Rectal smooth muscle tissue (tissue), 1 donor: ENCODE results near the gene RBMS1.
A peak's percentile ranks its signal among the peaks of the same experiment; 100 is the strongest.

ENCODE experiments used
- H3K27ac ChIP-seq: one replicate; pipeline ENCODE4 v1.7.0; 2013; ENCODE audit warnings: low read depth, low read length, inconsistent platforms
- H3K27me3 ChIP-seq: one replicate; pipeline ENCODE4 v1.7.0; 2013; ENCODE audit warnings: low read length; ENCODE audit not compliant: control insufficient read depth, insufficient read depth
- H3K36me3 ChIP-seq: one replicate; pipeline ENCODE4 v1.7.0; 2013; ENCODE audit warnings: low read length; ENCODE audit not compliant: control insufficient read depth, insufficient read depth
- H3K4me1 ChIP-seq: one replicate; pipeline ENCODE4 v1.7.0; 2013; ENCODE audit warnings: low read length; ENCODE audit not compliant: control insufficient read depth, insufficient read depth
- H3K4me3 ChIP-seq: one replicate; pipeline ENCODE4 v1.7.0; 2013; ENCODE audit warnings: low read length
- H3K9ac ChIP-seq: one replicate; pipeline ENCODE4 v1.7.0; 2013; ENCODE audit warnings: low read length

RBMS1 gene

GRCh38 chr2:160282063-160282580 is 211.5 kb downstream of the RBMS1 start:
- no peaks in the 10 kb centered on the region for H3K27me3 ChIP-seq
- peaks cover 7% of the 10 kb centered on the region for H3K4me1 ChIP-seq
- H3K27ac ChIP-seq = no peak overlapping the region
- no peak overlapping the region for H3K4me3 ChIP-seq
- H3K36me3 ChIP-seq = peaks cover 7% of the 10 kb centered on the region
- no peak overlapping the region for H3K9ac ChIP-seq

GRCh38 chr2:160281213-160281612 is 212.4 kb downstream of the RBMS1 start:
- H3K9ac ChIP-seq = no peak overlapping the region
- no peak overlapping the region for H3K4me3 ChIP-seq
- peaks cover 7% of the 10 kb centered on the region for H3K4me1 ChIP-seq
- H3K27me3 ChIP-seq = no peaks in the 10 kb centered on the region
- peaks cover 13% of the 10 kb centered on the region for H3K36me3 ChIP-seq
- no peak overlapping the region for H3K27ac ChIP-seq

DNA sequence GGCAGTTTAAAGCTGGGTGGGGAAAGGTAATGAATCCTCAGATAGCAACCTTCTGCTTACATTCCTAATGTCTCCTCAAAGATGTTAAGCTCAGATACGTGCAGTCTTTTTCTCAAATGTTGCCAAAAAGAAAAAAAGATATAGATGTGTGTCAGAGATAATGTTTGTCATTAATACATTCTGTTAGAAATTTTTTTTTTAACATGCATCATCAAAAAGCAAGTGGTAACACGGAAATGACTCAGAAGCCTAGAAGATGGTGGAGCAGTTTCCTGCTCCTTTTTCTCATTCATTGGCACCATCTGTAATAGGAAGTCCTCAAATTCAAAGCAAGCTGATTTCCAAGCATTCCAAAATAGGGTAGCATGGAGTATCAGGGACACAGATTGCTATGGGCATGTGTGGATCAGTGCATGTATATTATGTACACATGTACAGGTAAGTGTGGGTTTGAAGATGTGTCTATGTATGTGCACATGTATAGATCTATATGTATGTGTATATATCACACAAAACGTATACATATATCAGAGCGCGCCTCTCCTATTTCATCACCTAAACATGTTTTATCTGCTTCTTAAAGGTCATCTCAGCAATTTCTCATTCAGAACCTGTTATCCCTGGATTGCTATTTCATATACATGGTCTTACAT is 213.7 kb downstream of the RBMS1 start:
- Histone ChIP-seq H3K36me3 (peaks cover 13% of the 10 kb centered on the region), H3K4me3 (no peak overlapping the region), H3K9ac (no peak overlapping the region), H3K4me1 (peaks cover 7% of the 10 kb centered on the region), H3K27ac (peak overlapping the region; percentile 14), H3K27me3 (no peaks in the 10 kb centered on the region)

DNA sequence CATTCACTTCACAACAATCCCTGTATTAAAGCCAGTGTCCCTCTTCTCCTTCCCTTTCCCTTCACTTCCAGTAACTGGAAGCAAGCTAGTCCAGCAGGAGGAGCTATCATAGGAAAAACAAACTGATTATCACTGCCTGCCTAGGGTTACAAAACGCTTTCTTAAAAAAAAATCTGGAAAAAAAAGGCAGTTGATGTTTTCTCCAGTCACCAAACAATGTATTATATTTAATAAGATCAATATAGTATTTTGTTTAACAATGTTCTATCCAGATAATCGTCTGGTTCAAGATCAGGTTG is 214.8 kb downstream of the RBMS1 start:
- peaks cover 7% of the 10 kb centered on the region for H3K4me1 ChIP-seq
- H3K27ac ChIP-seq = no peak overlapping the region
- H3K9ac ChIP-seq = no peak overlapping the region
- no peak overlapping the region for H3K4me3 ChIP-seq
- H3K27me3 ChIP-seq = no peaks in the 10 kb centered on the region
- peaks cover 13% of the 10 kb centered on the region for H3K36me3 ChIP-seq

DNA sequence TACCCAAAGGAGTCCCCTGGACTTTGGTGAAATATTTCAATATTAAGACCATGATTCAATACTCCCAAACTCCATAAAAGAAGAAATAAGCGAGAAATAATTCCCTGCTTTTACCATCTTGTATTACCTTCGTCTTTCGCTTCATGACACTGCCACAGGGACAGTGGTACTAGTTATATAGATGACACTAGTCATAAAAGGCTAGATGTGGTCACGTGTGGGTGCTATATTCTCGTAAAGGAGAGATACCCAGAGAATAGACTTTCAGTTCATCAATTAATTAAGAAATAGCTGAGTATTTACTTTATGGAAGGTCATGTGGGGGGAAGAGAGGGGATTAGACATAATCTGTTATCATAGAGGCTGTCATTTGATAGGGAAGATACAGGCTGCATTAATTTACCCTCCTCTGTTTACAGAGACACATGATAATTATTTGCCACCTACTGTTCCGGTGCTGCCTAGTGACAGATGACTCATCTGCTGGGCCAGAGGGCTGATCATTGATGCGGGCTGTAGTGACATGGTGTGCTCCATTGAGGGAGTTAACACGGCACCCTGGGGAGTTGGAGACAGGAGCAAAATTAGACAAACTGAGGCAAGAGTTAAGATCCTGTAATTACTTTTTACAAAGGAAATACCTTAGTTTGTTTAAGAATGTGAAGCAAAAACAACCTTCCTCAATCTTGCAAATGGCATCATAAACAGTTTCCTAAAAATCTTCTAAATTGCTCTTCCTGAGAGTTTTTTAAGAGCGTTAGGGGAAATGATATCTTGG is 215.3 kb downstream of the RBMS1 start:
- Histone ChIP-seq H3K27me3 (no peaks in the 10 kb centered on the region), H3K9ac (no peak overlapping the region), H3K27ac (peak overlapping the region; percentile 14), H3K4me3 (no peak overlapping the region), H3K4me1 (peaks cover 7% of the 10 kb centered on the region), H3K36me3 (peaks cover 13% of the 10 kb centered on the region)

DNA sequence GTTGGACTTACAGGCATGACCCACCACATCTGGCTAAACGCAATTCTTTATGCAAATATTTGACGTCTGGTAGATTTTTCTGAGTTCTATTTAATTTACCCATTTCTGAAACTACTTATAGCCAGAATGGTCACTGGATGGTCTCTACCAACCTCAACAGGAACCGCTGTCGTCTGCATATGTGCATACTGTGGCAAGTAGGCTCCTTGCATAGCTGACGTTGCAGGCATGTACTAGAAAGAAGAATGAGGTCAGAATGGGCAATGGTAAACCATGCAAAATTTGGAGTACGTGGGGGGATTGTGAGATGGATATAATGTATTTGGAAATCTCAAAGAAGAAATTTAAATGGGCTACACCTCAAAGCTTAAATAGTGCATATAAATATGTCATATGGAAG is 216.5 kb downstream of the RBMS1 start:
- Histone ChIP-seq H3K9ac (no peak overlapping the region), H3K36me3 (peaks cover 13% of the 10 kb centered on the region), H3K4me3 (no peak overlapping the region), H3K27me3 (no peaks in the 10 kb centered on the region), H3K27ac (no peak overlapping the region), H3K4me1 (peaks cover 7% of the 10 kb centered on the region)

- H3K4me3 ChIP-seq = no peak overlapping the region
- H3K27ac ChIP-seq = no peak overlapping the region
- no peak overlapping the region for H3K9ac ChIP-seq
- no peaks in the 10 kb centered on the region for H3K27me3 ChIP-seq
- peaks cover 13% of the 10 kb centered on the region for H3K4me1 ChIP-seq
- peaks cover 13% of the 10 kb centered on the region for H3K36me3 ChIP-seq
Observed at GRCh38 chr2:160275656-160276055, 218.0 kb downstream of the RBMS1 start.

DNA sequence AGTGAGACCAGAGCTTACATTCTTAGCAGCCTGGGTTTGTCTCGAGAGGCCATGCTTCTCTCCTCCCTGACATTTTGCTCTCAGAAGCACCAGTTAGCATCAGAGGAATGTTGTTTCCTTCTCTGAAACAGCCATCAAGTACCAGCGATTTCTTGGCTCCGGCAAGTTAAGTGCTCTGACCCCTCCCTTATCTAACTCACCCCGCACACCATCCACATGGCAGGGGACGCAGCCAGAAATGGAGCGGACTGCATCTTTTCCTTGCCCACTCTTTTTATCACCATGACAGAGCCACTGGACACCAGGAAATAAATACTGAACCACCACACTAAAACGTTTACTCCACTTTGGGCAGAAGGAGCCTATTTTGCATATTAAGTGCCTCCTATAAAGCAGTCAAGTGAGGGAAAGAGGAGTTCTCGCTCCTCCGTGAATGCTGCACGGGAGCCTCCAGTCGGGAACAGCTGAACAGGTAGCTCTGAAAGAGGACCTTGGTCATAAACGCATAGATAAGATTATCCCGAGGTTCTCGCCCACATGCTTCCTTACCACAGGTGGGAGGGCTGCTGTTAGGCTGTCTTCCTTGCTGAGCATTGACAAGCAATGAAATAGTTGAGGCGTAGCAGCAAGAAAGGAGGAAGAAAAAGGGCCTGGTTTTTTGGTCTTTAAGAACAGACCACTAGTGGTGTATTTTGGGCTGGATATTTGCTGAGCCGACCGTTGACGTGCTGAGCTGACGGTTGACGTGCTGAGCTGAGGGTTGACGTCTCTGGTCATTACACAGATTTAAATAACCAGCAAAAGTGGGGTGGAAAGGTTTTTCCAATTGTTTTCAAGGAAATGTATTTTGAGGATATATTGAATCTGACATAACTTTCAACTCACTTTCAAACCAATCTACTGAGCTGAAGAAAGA is 222.2 kb downstream of the RBMS1 start:
- peaks cover under 1% of the 10 kb centered on the region for H3K36me3 ChIP-seq
- peaks cover 15% of the 10 kb centered on the region for H3K4me1 ChIP-seq
- H3K9ac ChIP-seq = peak overlapping the region; percentile 60
- peak overlapping the region; percentile 95 for H3K27ac ChIP-seq
- H3K4me3 ChIP-seq = peak overlapping the region; percentile 77
- no peaks in the 10 kb centered on the region for H3K27me3 ChIP-seq

DNA sequence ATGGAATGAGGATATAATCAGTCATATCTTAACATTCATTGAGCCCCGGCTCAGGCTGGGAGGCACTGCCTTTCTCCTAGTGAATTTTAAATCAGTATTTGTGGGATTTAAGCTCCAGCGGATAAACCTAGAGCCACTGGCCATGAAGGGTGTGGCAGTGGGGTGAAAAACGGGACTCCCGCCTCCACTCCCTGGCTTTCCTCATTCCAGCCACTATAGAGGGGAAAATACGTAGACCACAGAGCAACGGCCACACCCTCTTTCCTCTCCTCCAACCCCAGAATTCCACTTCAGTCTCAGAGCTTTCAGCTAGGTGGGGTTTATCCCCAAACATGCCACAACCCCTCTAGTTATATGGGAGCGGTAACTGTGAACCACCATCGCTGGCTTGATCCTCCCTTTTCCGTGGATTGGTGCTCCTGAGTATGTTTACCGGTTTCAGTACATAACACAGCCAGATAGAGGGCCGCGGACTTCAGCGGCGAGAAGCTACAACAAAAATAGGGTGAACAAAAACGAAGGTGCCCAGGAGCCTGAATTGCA is 223.0 kb downstream of the RBMS1 start:
- no peaks in the 10 kb centered on the region for H3K36me3 ChIP-seq
- peak overlapping the region; percentile 60 for H3K9ac ChIP-seq
- peak overlapping the region; percentile 95 for H3K27ac ChIP-seq
- no peaks in the 10 kb centered on the region for H3K27me3 ChIP-seq
- H3K4me1 ChIP-seq = peaks cover 15% of the 10 kb centered on the region
- H3K4me3 ChIP-seq = peak overlapping the region; percentile 77

GRCh38 chr2:160269803-160270570 is 223.6 kb downstream of the RBMS1 start:
- H3K4me1 ChIP-seq = peaks cover 15% of the 10 kb centered on the region
- peak overlapping the region; percentile 60 for H3K9ac ChIP-seq
- H3K36me3 ChIP-seq = no peaks in the 10 kb centered on the region
- H3K4me3 ChIP-seq = peak overlapping the region; percentile 77
- no peaks in the 10 kb centered on the region for H3K27me3 ChIP-seq
- H3K27ac ChIP-seq = peak overlapping the region; percentile 95

GRCh38 chr2:160269365-160269764 is 224.2 kb downstream of the RBMS1 start:
- Histone ChIP-seq H3K4me1 (peaks cover 15% of the 10 kb centered on the region), H3K27ac (peak overlapping the region; percentile 95), H3K36me3 (no peaks in the 10 kb centered on the region), H3K9ac (no peak overlapping the region), H3K4me3 (peak overlapping the region; percentile 77), H3K27me3 (no peaks in the 10 kb centered on the region)
